GM23338 (cell line): Measurements from ENCODE around the gene DYSF.

Experiments used
- EZH2 ChIP-seq: fragments of 200-600 bp; sonication (generic); IDR thresholded peaks from one replicate; pipeline ENCODE4 v1.8.0; 2017; ENCODE audit warnings: antibody characterized with exemption, mild to moderate bottlenecking, low read depth; ENCODE audit not compliant: unreplicated experiment
- ZNF114 ChIP-seq: fragments of 250-450 bp; sonication (Bioruptor Pico); IDR thresholded peaks from 2 replicates; pipeline ENCODE4 v1.5.0; 2020; ENCODE audit warnings: mild to moderate bottlenecking, moderate library complexity
- TF ChIP-seq, protein P1 (sequence below): IDR thresholded peaks from one replicate; pipeline ENCODE4 v1.6.1; 2018; ENCODE audit warnings: antibody characterized with exemption; ENCODE audit not compliant: unreplicated experiment
- TF ChIP-seq, protein P2 (sequence below), 2 experiments: fragments of 200-600 bp in 1 of 2; sonication (generic) in 1 of 2; conservative IDR thresholded peaks; 2 replicates each; pipeline versions ENCODE4 v1.5.1 to v1.6.1; 2016 to 2017; ENCODE audit warnings: antibody characterized with exemption in 2 of 2, low read depth in 2 of 2, mild to moderate bottlenecking in 2 of 2, moderate library complexity in 1 of 2

DNA sequence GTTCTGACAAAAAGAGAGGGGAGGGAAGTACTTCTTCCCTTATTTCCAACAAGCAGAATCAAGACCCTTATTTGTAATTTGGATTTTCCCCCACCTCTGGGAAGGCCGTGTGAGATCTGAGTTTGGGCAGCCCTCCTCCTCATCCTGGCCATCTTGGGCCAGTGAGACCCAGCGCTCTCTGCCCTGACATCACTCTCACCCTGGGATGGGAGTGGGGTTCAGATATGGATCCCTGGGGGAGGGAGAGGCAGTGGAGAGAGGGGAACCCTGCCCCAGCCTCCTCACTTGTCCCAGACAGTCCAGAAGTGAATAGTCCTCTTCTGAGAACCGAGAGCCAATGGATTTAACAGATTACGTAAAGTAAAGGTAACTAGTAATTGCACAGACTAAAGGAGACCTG lies 64.5 kb downstream of the DYSF start:
- TF ChIP-seq, protein P1, sequence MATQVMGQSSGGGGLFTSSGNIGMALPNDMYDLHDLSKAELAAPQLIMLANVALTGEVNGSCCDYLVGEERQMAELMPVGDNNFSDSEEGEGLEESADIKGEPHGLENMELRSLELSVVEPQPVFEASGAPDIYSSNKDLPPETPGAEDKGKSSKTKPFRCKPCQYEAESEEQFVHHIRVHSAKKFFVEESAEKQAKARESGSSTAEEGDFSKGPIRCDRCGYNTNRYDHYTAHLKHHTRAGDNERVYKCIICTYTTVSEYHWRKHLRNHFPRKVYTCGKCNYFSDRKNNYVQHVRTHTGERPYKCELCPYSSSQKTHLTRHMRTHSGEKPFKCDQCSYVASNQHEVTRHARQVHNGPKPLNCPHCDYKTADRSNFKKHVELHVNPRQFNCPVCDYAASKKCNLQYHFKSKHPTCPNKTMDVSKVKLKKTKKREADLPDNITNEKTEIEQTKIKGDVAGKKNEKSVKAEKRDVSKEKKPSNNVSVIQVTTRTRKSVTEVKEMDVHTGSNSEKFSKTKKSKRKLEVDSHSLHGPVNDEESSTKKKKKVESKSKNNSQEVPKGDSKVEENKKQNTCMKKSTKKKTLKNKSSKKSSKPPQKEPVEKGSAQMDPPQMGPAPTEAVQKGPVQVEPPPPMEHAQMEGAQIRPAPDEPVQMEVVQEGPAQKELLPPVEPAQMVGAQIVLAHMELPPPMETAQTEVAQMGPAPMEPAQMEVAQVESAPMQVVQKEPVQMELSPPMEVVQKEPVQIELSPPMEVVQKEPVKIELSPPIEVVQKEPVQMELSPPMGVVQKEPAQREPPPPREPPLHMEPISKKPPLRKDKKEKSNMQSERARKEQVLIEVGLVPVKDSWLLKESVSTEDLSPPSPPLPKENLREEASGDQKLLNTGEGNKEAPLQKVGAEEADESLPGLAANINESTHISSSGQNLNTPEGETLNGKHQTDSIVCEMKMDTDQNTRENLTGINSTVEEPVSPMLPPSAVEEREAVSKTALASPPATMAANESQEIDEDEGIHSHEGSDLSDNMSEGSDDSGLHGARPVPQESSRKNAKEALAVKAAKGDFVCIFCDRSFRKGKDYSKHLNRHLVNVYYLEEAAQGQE, result no peak
- TF ChIP-seq, protein P2, sequence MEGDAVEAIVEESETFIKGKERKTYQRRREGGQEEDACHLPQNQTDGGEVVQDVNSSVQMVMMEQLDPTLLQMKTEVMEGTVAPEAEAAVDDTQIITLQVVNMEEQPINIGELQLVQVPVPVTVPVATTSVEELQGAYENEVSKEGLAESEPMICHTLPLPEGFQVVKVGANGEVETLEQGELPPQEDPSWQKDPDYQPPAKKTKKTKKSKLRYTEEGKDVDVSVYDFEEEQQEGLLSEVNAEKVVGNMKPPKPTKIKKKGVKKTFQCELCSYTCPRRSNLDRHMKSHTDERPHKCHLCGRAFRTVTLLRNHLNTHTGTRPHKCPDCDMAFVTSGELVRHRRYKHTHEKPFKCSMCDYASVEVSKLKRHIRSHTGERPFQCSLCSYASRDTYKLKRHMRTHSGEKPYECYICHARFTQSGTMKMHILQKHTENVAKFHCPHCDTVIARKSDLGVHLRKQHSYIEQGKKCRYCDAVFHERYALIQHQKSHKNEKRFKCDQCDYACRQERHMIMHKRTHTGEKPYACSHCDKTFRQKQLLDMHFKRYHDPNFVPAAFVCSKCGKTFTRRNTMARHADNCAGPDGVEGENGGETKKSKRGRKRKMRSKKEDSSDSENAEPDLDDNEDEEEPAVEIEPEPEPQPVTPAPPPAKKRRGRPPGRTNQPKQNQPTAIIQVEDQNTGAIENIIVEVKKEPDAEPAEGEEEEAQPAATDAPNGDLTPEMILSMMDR (conservative IDR thresholded peaks at IDR 0.05; ENCODE audit: low read depth in 2 of 2), result no peak
- TF ChIP-seq EZH2 (no peak), ZNF114 (no peak)
